ENCODE measurements around the gene CDC34. TPM values are rescaled to one million over a fixed set of nuclear protein-coding genes. Genes with fewer than 3 reads are reported as not detected.

CDC34 gene
- total and polyA plus RNA-seq, 9 of the 15 experiments (the other 6 are each of a cell fraction or from before 2014, with no cell fraction given) = 0.80 to 203 (median 65.5) TPM

DNA sequence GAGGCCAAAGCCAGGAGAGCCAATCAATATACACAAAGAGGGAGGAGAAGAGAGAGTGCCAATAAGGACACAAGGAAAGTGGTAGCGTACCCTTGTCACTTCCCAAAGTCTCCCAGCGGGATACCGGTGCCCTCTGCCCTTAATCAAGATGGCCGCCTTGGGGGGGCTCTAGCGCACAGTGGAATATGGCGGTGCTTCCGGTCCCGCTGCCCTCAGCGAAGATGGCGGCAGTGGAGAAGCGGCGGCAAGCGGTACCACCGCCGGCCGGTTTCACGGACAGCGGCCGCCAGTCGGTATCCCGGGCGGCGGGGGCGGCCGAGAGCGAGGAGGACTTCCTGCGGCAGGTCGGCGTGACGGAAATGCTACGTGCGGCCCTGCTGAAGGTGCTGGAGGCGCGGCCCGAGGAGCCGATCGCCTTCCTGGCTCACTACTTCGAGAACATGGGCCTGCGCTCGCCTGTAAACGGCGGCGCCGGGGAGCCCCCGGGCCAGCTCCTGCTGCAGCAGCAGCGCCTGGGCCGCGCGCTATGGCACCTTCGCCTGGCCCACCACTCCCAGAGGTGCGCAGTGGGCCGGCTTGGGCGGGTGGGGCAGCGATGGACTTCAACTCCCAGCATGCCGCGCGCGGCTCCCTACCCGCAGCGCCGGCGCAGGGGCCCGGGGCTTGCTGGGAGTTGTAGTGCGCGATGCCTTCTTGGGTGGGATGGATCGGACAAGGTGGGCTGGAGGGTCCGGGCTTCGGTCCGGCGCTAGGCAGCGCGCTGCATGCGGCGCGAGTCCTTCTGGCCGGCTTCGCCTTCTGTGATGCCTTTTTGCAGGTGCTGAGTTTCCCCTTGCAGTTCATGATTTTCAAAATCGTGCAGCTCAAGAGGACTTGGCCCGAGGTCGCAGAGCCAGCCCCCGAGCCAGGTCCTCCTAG, 24.0 kb upstream of the CDC34 start, which contains the start of gene TPGS1 (continued):
- TF ChIP-seq, protein P1, sequence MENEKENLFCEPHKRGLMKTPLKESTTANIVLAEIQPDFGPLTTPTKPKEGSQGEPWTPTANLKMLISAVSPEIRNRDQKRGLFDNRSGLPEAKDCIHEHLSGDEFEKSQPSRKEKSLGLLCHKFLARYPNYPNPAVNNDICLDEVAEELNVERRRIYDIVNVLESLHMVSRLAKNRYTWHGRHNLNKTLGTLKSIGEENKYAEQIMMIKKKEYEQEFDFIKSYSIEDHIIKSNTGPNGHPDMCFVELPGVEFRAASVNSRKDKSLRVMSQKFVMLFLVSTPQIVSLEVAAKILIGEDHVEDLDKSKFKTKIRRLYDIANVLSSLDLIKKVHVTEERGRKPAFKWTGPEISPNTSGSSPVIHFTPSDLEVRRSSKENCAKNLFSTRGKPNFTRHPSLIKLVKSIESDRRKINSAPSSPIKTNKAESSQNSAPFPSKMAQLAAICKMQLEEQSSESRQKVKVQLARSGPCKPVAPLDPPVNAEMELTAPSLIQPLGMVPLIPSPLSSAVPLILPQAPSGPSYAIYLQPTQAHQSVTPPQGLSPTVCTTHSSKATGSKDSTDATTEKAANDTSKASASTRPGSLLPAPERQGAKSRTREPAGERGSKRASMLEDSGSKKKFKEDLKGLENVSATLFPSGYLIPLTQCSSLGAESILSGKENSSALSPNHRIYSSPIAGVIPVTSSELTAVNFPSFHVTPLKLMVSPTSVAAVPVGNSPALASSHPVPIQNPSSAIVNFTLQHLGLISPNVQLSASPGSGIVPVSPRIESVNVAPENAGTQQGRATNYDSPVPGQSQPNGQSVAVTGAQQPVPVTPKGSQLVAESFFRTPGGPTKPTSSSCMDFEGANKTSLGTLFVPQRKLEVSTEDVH (IDR thresholded peaks at IDR 0.05; ENCODE audit: low read depth, partially characterized antibody) = peak; percentile 76
- TF ChIP-seq, protein P2, sequence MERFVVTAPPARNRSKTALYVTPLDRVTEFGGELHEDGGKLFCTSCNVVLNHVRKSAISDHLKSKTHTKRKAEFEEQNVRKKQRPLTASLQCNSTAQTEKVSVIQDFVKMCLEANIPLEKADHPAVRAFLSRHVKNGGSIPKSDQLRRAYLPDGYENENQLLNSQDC (CRISPR knock-in tag; IDR thresholded peaks at IDR 0.05) = no peak
- TF ChIP-seq ZNF384 (IDR thresholded peaks at IDR 0.05; ENCODE audit: low read depth, low read length) (no peak), PHF20 (IDR thresholded peaks at IDR 0.05; ENCODE audit: partially characterized antibody) (peak; percentile 87), ZZZ3 (IDR thresholded peaks at IDR 0.05) (no peak), DDX20 (tag; IDR thresholded peaks at IDR 0.05; ENCODE audit: low read depth) (0 out of 2 replicates have a peak, but pooled peaks have one; percentile 45), IFI16 (CRISPR knock-in tag; IDR thresholded peaks at IDR 0.05) (no peak), ARID1B (IDR thresholded peaks at IDR 0.05) (no peak), ZNF197 (CRISPR knock-in tag; IDR thresholded peaks at IDR 0.05; ENCODE audit: low read depth) (peak; percentile 99), HNRNPUL1 (IDR thresholded peaks at IDR 0.05; ENCODE audit: low read length) (no peak), JUNB (CRISPR knock-in tag; conservative IDR thresholded peaks at IDR 0.05) (no peak), ELF2 (CRISPR knock-in tag; IDR thresholded peaks at IDR 0.05) (no peak), PTRF (tag; IDR thresholded peaks at IDR 0.05) (no peak), ZKSCAN3 (CRISPR knock-in tag; IDR thresholded peaks at IDR 0.05) (no peak), POLR2AphosphoS5 (IDR thresholded peaks at IDR 0.05; ENCODE audit: control insufficient read depth, insufficient read depth, low read depth, low read length) (peak; percentile 60; the same call in 1 of the 2 replicates), MEF2D (tag; conservative IDR thresholded peaks at IDR 0.05; ENCODE audit: low read depth) (peak; percentile 72), NCOA1 (IDR thresholded peaks at IDR 0.05; ENCODE audit: low read depth) (no peak)
- TF ChIP-seq, protein P3, sequence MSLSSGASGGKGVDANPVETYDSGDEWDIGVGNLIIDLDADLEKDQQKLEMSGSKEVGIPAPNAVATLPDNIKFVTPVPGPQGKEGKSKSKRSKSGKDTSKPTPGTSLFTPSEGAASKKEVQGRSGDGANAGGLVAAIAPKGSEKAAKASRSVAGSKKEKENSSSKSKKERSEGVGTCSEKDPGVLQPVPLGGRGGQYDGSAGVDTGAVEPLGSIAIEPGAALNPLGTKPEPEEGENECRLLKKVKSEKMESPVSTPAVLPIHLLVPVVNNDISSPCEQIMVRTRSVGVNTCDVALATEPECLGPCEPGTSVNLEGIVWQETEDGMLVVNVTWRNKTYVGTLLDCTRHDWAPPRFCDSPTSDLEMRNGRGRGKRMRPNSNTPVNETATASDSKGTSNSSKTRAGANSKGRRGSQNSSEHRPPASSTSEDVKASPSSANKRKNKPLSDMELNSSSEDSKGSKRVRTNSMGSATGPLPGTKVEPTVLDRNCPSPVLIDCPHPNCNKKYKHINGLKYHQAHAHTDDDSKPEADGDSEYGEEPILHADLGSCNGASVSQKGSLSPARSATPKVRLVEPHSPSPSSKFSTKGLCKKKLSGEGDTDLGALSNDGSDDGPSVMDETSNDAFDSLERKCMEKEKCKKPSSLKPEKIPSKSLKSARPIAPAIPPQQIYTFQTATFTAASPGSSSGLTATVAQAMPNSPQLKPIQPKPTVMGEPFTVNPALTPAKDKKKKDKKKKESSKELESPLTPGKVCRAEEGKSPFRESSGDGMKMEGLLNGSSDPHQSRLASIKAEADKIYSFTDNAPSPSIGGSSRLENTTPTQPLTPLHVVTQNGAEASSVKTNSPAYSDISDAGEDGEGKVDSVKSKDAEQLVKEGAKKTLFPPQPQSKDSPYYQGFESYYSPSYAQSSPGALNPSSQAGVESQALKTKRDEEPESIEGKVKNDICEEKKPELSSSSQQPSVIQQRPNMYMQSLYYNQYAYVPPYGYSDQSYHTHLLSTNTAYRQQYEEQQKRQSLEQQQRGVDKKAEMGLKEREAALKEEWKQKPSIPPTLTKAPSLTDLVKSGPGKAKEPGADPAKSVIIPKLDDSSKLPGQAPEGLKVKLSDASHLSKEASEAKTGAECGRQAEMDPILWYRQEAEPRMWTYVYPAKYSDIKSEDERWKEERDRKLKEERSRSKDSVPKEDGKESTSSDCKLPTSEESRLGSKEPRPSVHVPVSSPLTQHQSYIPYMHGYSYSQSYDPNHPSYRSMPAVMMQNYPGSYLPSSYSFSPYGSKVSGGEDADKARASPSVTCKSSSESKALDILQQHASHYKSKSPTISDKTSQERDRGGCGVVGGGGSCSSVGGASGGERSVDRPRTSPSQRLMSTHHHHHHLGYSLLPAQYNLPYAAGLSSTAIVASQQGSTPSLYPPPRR (CRISPR knock-in tag; IDR thresholded peaks at IDR 0.05; ENCODE audit: borderline replicate concordance) = no peak
- TF ChIP-seq, protein P4, sequence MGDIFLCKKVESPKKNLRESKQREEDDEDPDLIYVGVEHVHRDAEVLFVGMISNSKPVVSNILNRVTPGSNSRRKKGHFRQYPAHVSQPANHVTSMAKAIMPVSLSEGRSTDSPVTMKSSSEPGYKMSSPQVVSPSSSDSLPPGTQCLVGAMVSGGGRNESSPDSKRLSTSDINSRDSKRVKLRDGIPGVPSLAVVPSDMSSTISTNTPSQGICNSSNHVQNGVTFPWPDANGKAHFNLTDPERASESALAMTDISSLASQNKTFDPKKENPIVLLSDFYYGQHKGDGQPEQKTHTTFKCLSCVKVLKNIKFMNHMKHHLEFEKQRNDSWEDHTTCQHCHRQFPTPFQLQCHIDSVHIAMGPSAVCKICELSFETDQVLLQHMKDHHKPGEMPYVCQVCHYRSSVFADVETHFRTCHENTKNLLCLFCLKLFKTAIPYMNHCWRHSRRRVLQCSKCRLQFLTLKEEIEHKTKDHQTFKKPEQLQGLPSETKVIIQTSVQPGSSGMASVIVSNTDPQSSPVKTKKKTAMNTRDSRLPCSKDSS (IDR thresholded peaks at IDR 0.05; ENCODE audit: low read depth, partially characterized antibody) = no peak

All from K562 (cell line).